IMR-90 (cell line): ENCODE results near the gene ZBTB33. TPM values are rescaled to one million over a fixed set of nuclear protein-coding genes. Genes with fewer than 3 reads are reported as not detected.

ENCODE experiments used
- ATAC-seq: fragments of 200-7000 bp; cut with Tn5 transposase; 2 replicates; pipeline ENCODE4 v1.9.1; 2020; ENCODE audit warnings: low read depth, mild to moderate bottlenecking, moderate library complexity
- BruUV-seq: library from RNA; stranded (reverse); fragments of 400-500 nt; replicated peaks from 2 replicates; lab custom pipeline; 2021; lab: Mats Ljungman, UMichigan
- CTCF ChIA-PET: fragments of 300-600 bp; formaldehyde crosslinking; extraction: SDS; loops from one replicate; lab custom pipeline; 2021; ENCODE audit warnings: antibody characterized with exemption; lab: Yijun Ruan, JAX
- POLR2A ChIA-PET: fragments of 300-600 bp; sonication (Branson Sonifier 250); formaldehyde crosslinking; loops from one replicate; lab custom pipeline; 2022; ENCODE audit warnings: antibody characterized with exemption; ENCODE audit not compliant: unreplicated experiment; lab: Charles Lee
- DNase-seq: peaks from one replicate; pipeline ENCODE4 v3.0.0; 2013
- H2AFZ ChIP-seq: replicated peaks from 2 replicates; pipeline ENCODE3; 2013; ENCODE audit warnings: low read length, mild to moderate bottlenecking; ENCODE audit not compliant: poor library complexity
- H2AK5ac ChIP-seq: 2 replicates; pipeline ENCODE4 v1.6.1; 2013; ENCODE audit warnings: low read depth, low read length, inconsistent platforms
- H2AK9ac ChIP-seq: replicated peaks from 2 replicates; pipeline ENCODE3; 2013; ENCODE audit warnings: mild to moderate bottlenecking, low read depth, low read length, moderate library complexity; ENCODE audit not compliant: poor library complexity
- H2BK120ac ChIP-seq: 2 replicates; pipeline ENCODE4 v1.6.1; 2013; ENCODE audit warnings: low read depth, low read length, inconsistent platforms
- H2BK15ac ChIP-seq: 3 replicates; pipeline ENCODE4 v1.6.1; 2013; ENCODE audit warnings: low read depth, low read length, inconsistent platforms
- H2BK20ac ChIP-seq: 2 replicates; pipeline ENCODE4 v1.6.1; 2013; ENCODE audit warnings: low read depth, mild to moderate bottlenecking, inconsistent platforms, low read length, moderate library complexity
- H2BK5ac ChIP-seq: 2 replicates; pipeline ENCODE4 v1.6.1; 2013; ENCODE audit warnings: mild to moderate bottlenecking, low read depth, low read length, inconsistent platforms; ENCODE audit not compliant: poor library complexity, severe bottlenecking
- H3K14ac ChIP-seq: replicated peaks from 2 replicates; pipeline ENCODE4 v1.6.1; 2013; ENCODE audit warnings: low read depth, low read length, inconsistent platforms
- H3K18ac ChIP-seq: 2 replicates; pipeline ENCODE4 v1.6.1; 2013; ENCODE audit warnings: low read depth, low read length, control low read depth
- H3K23ac ChIP-seq: 2 replicates; pipeline ENCODE4 v1.6.1; 2013; ENCODE audit warnings: low read depth, low read length, inconsistent platforms
- H3K27ac ChIP-seq: 2 replicates; pipeline ENCODE4 v1.5.1; 2013; ENCODE audit warnings: mild to moderate bottlenecking, control low read depth, low read length; ENCODE audit not compliant: insufficient read depth
- H3K27me3 ChIP-seq: 2 replicates; pipeline ENCODE4 v1.6.1; 2013; ENCODE audit warnings: low read length; ENCODE audit not compliant: control insufficient read depth, insufficient read depth
- H3K36me3 ChIP-seq: 2 replicates; pipeline ENCODE4 v1.6.1; 2013; ENCODE audit warnings: low read length, mixed read lengths; ENCODE audit not compliant: control insufficient read depth, insufficient read depth
- H3K4ac ChIP-seq: 2 replicates; pipeline ENCODE4 v1.6.1; 2013; ENCODE audit warnings: low read depth, low read length, inconsistent platforms
- H3K4me1 ChIP-seq: 2 replicates; pipeline ENCODE4 v1.6.1; 2013; ENCODE audit warnings: low read length, mixed read lengths; ENCODE audit not compliant: control insufficient read depth, insufficient read depth
- H3K4me2 ChIP-seq: 2 replicates; pipeline ENCODE4 v1.6.1; 2013; ENCODE audit warnings: low read depth, mild to moderate bottlenecking, control low read depth, low read length, moderate library complexity
- H3K4me3 ChIP-seq: 2 replicates; pipeline ENCODE4 v1.5.1; 2013; ENCODE audit warnings: low read depth, mild to moderate bottlenecking, control low read depth, low read length, moderate library complexity; ENCODE audit not compliant: insufficient read depth
- H3K56ac ChIP-seq: 2 replicates; pipeline ENCODE4 v1.6.1; 2013; ENCODE audit warnings: low read length, inconsistent platforms; ENCODE audit not compliant: insufficient read depth; ENCODE audit errors: extremely low read depth
- H3K79me1 ChIP-seq, 2 experiments: 2 replicates each; pipeline ENCODE4 v1.6.1; 2013; ENCODE audit warnings: low read length in 2 of 2, inconsistent platforms in 1 of 2, low read depth in 1 of 2
- H3K9ac ChIP-seq: 2 replicates; pipeline ENCODE4 v1.6.1; 2013; ENCODE audit warnings: low read depth, low read length, control low read depth
- H3K9me1 ChIP-seq: 2 replicates; pipeline ENCODE4 v1.6.1; 2013; ENCODE audit warnings: low read length, inconsistent platforms; ENCODE audit not compliant: insufficient read depth
- H3K9me3 ChIP-seq: 2 replicates; pipeline ENCODE4 v1.6.1; 2013; ENCODE audit warnings: low read length; ENCODE audit not compliant: control insufficient read depth, insufficient read depth
- H4K20me1 ChIP-seq: 2 replicates; pipeline ENCODE4 v1.6.1; 2013; ENCODE audit warnings: low read length, inconsistent platforms; ENCODE audit not compliant: insufficient read depth
- H4K5ac ChIP-seq: 2 replicates; pipeline ENCODE4 v1.6.1; 2013; ENCODE audit warnings: mild to moderate bottlenecking, low read depth, low read length, control low read depth
- H4K8ac ChIP-seq, 2 experiments: 2 replicates each; pipeline ENCODE4 v1.6.1; 2013; ENCODE audit warnings: low read depth in 2 of 2, low read length in 2 of 2, control low read depth in 1 of 2, inconsistent platforms in 1 of 2
- H4K91ac ChIP-seq: 2 replicates; pipeline ENCODE4 v1.6.1; 2013; ENCODE audit warnings: low read depth, low read length, inconsistent platforms; ENCODE audit not compliant: insufficient read depth
- BHLHE40 ChIP-seq: fragments of 150-350 bp; IDR thresholded peaks from 2 replicates; pipeline ENCODE4 v1.6.1; 2016; ENCODE audit warnings: mild to moderate bottlenecking, low read depth, low read length
- CEBPB ChIP-seq: IDR thresholded peaks from 2 replicates; pipeline ENCODE4 v1.6.1; 2012; ENCODE audit warnings: low read depth, low read length, improper control_type of control experiment
- CHD1 ChIP-seq: IDR thresholded peaks from 2 replicates; pipeline ENCODE4 v1.6.1; 2012; ENCODE audit warnings: low read depth, low read length, improper control_type of control experiment
- FOS ChIP-seq: fragments of 150-350 bp; IDR thresholded peaks from 2 replicates; pipeline ENCODE4 v1.6.1; 2016; ENCODE audit warnings: low read depth, low read length
- MAFK ChIP-seq: IDR thresholded peaks from 2 replicates; pipeline ENCODE4 v1.6.1; 2012; ENCODE audit warnings: low read depth, low read length, improper control_type of control experiment
- MAZ ChIP-seq: IDR thresholded peaks from 2 replicates; pipeline ENCODE4 v1.6.1; 2012; ENCODE audit warnings: low read depth, mild to moderate bottlenecking, low read length, improper control_type of control experiment, moderate library complexity, borderline replicate concordance
- MXI1 ChIP-seq: IDR thresholded peaks from 2 replicates; pipeline ENCODE4 v1.6.1; 2012; ENCODE audit warnings: low read depth, mild to moderate bottlenecking, low read length, moderate library complexity, borderline replicate concordance
- POLR2A ChIP-seq: IDR thresholded peaks from 2 replicates; pipeline ENCODE4 v1.6.1; 2012; ENCODE audit warnings: mild to moderate bottlenecking, low read depth, low read length
- RAD21 ChIP-seq: IDR thresholded peaks from 2 replicates; pipeline ENCODE4 v1.6.1; 2012; ENCODE audit warnings: low read length, improper control_type of control experiment
- RCOR1 ChIP-seq: IDR thresholded peaks from 2 replicates; pipeline ENCODE4 v1.6.1; 2012; ENCODE audit warnings: mild to moderate bottlenecking, low read length, improper control_type of control experiment; ENCODE audit not compliant: insufficient replicate concordance
- RFX5 ChIP-seq: IDR thresholded peaks from 2 replicates; pipeline ENCODE4 v1.8.0; 2012; ENCODE audit warnings: low read depth, mild to moderate bottlenecking, low read length, moderate library complexity
- USF2 ChIP-seq: fragments of 150-350 bp; IDR thresholded peaks from 2 replicates; pipeline ENCODE4 v1.6.1; 2017; ENCODE audit warnings: mild to moderate bottlenecking, antibody characterized with exemption, low read length, low read depth
- WGBS, 2 experiments: methylation state at CpG; one replicate each; pipeline versions ENCODE4 v1.1.5 to v1.1.7; 2013; ENCODE audit warnings: missing lambda C conversion rate in 2 of 2; ENCODE audit not compliant: insufficient read length in 1 of 2; ENCODE audit errors: extremely low coverage in 2 of 2; 5-methylcytosine and 5-hydroxymethylcytosine counted together
- dilution Hi-C: fragments of 300-500 bp; cut with HindIII; formaldehyde crosslinking; loops from one replicate; pipeline ENCODE4 v1.14.3; 2018; ENCODE audit warnings: low sequenced_read_pairs; ENCODE audit not compliant: unreplicated experiment
- in situ Hi-C: fragments of 300-500 bp; cut with MboI; formaldehyde crosslinking; loops from 3 replicates; pipeline ENCODE4 v1.14.3; 2019; ENCODE audit warnings: low sequenced_read_pairs, inconsistent platforms, mixed read lengths
- intact Hi-C: fragments of 100-400 bp; cut with micrococcal nuclease; formaldehyde crosslinking; loops from 2 replicates; pipeline ENCODE4 v1.10.0; 2022
- polyA plus RNA-seq, 3 experiments: library from polyadenylated mRNA; depleted of rRNA; stranded (reverse); fragments of >200 nt; gene quantifications; 2 replicates each; pipeline ENCODE4 v1.2.3, GENCODE V29; 2012; ENCODE audit warnings: low replicate concordance in 1 of 3
- total RNA-seq: library from RNA; depleted of rRNA; stranded (reverse); fragments of >200 nt; gene quantifications from 2 replicates; pipeline ENCODE4 v1.2.3, GENCODE V29; 2012

ZBTB33 gene
- total and polyA plus RNA-seq, 2 of the 4 experiments (the other 2 are of a cell fraction) = 3.3 to 16.3 TPM

GRCh38 chrX:120304256-120304655, 53.6 kb downstream of the ZBTB33 start:
- no peak overlapping the region for H3K14ac ChIP-seq
- no peak overlapping the region for H4K5ac ChIP-seq
- no peak overlapping the region for H2AK5ac ChIP-seq
- H3K18ac ChIP-seq = no peak overlapping the region
- H3K4ac ChIP-seq = no peak overlapping the region
- H3K9me3 ChIP-seq = no peaks in the 10 kb centered on the region
- ATAC-seq (no peak), DNase-seq (no peak)
- H4K20me1 ChIP-seq = no peaks in the 10 kb centered on the region; the same call in 1 of the 2 replicates
- H3K56ac ChIP-seq = no peak overlapping the region
- no peak overlapping the region for H3K9ac ChIP-seq
- H3K4me2 ChIP-seq = no peak overlapping the region
- H4K8ac ChIP-seq = no peak overlapping the region
- no peaks in the 10 kb centered on the region for H3K9me1 ChIP-seq
- POLR2A ChIA-PET = no interaction called here
- H4K91ac ChIP-seq = no peak overlapping the region
- TF ChIP-seq RFX5 = no peak
- TF ChIP-seq RAD21 = no peak
- no peak for TF ChIP-seq BHLHE40
- TF ChIP-seq CHD1 = no peak
- TF ChIP-seq CEBPB = no peak
- TF ChIP-seq POLR2A = no peak
- TF ChIP-seq RCOR1 = no peak
- no peak for TF ChIP-seq MXI1
- TF ChIP-seq FOS = no peak
- no peak for TF ChIP-seq MAZ
- TF ChIP-seq USF2 = no peak
- TF ChIP-seq MAFK = no peak
- in situ Hi-C loops (no loop called here), intact Hi-C loops (no loop called here), dilution Hi-C loops (no loop called here)
- no peaks in the 10 kb centered on the region for H3K79me1 ChIP-seq
- no peak overlapping the region for H2BK120ac ChIP-seq
- no TSS peak for BruUV-seq
- H3K23ac ChIP-seq = no peak overlapping the region
- no peak overlapping the region for H2BK20ac ChIP-seq
- H3K36me3 ChIP-seq = no peaks in the 10 kb centered on the region
- H3K27me3 ChIP-seq = peaks cover 21% of the 10 kb centered on the region
- H2BK5ac ChIP-seq = no peak overlapping the region
- WGBS, 2 experiments = 64% methylated on average over 4 of the region's 8 CpGs; no CpG with 5 or more reads in 1 of the 2 experiments
- H3K4me3 ChIP-seq = no peak overlapping the region
- no peak overlapping the region for H3K27ac ChIP-seq
- H3K4me1 ChIP-seq = no peaks in the 10 kb centered on the region
- CTCF ChIA-PET = interaction anchor here (0.7 kb wide), 1 partner anchor 1511 kb away, joined by 3 read pairs; no protein-coding TSS in a partner anchor
- H2AFZ ChIP-seq = no peak overlapping the region
- H2AK9ac ChIP-seq = no peak overlapping the region
- H2BK15ac ChIP-seq = no peak overlapping the region
